ENCODE data around the gene SCN5A.

GRCh38 chr3:38653685-38654537 is 4.4 kb upstream of the SCN5A start:
- TF ChIP-seq EZH2phosphoT487 (IDR thresholded peaks at IDR 0.05; ENCODE audit: insufficient read depth, low read depth) = no peak
- TF ChIP-seq EZH2 (IDR thresholded peaks at IDR 0.05; ENCODE audit: insufficient read depth, poor library complexity, severe bottlenecking) = no peak

Data from GM23248 (cell line).